ENCODE measurements around the gene CAPZB.
A peak's percentile ranks its signal among the peaks of the same experiment; 100 is the strongest.

Gene CAPZB

DNA sequence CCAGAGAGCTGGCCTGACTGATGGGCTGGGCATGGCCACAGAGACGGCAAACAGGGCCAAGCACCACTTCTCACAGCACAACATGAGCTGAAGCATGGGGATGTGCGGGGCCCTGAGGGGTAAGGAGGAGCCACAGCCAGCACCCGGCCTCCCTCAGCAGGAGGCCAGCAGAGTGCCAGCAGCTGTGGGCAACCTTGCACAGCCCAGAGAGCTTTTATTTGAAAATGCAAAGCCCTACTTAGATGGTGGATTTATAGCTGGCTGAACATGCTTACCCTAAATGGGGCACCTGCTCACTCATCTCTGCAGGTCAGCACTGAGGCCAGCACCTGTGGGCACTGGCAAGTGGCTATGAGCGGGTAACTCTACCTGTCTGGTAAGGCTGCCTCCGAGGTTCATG is 129.1 kb downstream of the CAPZB start:
- Mint-ChIP-seq H3K4me3 (no peak overlapping the region), H3K27ac (no peak overlapping the region), H3K27me3 (no peaks in the 10 kb centered on the region), H3K9me3 (ENCODE audit: low read depth) (no peaks in the 10 kb centered on the region), H3K4me1 (ENCODE audit: low read depth) (peaks cover 21% of the 10 kb centered on the region), H3K36me3 (no peaks in the 10 kb centered on the region)

DNA sequence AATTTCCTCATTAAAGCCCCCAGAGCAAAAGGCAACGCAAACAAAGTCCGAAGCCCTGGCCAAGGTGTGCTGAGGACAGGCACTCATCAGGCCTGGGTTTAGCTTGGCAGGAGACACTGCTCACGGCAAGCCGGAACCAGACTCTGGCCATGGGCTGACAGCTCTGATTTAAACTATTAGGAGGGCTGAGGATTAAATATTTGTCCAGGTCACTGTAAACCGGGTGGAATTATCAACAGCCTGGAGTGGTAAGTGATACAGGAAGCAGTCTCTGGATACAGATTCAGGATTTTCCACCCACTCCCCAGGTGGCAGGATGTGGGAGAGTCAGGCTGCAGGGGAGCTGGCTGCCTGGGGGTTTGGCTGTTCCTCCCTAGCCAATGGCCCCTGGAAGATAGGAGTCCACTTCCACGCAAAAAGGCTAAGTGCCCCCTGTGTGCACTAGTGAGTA is 130.8 kb downstream of the CAPZB start:
- no peaks in the 10 kb centered on the region for H3K9me3 Mint-ChIP-seq (ENCODE audit: low read depth)
- H3K36me3 Mint-ChIP-seq: no peaks in the 10 kb centered on the region
- H3K27ac Mint-ChIP-seq: no peak overlapping the region
- no peak overlapping the region for H3K4me3 Mint-ChIP-seq
- peaks cover 4% of the 10 kb centered on the region for H3K4me1 Mint-ChIP-seq (ENCODE audit: low read depth)
- H3K27me3 Mint-ChIP-seq: no peaks in the 10 kb centered on the region

DNA sequence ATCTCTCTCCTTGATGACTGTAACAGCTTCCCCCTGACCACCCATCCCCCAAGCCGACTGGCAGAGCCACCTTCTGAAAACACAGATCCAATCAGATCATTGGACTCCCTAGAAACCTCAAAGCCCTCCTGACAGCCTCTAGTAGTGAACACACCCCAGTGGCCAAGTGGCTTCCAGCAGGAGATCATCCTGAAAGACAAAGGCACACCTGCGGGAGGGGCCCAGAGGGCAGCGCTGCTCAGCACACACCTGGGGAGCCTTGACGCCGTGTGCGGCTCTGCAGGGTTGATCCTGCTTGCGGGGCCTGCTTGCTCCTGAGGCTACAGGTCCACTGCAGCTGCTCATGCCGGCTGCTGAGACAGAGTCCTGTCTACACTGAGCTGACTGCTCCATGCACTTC is 131.7 kb downstream of the CAPZB start:
- no peak overlapping the region for H3K4me3 Mint-ChIP-seq
- no peaks in the 10 kb centered on the region for H3K9me3 Mint-ChIP-seq (ENCODE audit: low read depth)
- H3K36me3 Mint-ChIP-seq: no peaks in the 10 kb centered on the region
- no peaks in the 10 kb centered on the region for H3K27me3 Mint-ChIP-seq
- H3K27ac Mint-ChIP-seq: peak overlapping the region; percentile 70
- H3K4me1 Mint-ChIP-seq (ENCODE audit: low read depth): peaks cover 2% of the 10 kb centered on the region

DNA sequence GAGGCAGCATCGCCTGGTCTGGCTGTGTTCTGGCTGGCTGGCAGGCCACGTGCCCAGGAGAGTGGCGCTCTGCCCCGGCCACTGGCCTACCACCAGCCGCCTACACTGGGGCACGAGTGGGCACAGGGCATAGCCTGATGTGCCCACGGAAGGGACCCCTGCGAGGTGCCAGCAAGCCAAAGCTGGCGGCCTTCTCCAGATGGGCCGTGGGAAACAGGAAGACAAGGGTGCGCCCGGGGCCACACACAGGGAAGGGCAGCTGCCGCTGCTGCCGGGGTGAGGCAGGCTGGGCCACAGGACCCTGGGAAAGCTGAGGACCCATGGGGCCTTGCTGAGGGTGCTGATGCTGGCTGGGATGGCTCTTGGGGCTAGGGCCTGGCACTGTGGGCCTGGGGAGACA is 132.5 kb downstream of the CAPZB start:
- no peak overlapping the region for H3K27ac Mint-ChIP-seq
- H3K9me3 Mint-ChIP-seq (ENCODE audit: low read depth): no peaks in the 10 kb centered on the region
- no peak overlapping the region for H3K4me3 Mint-ChIP-seq
- H3K27me3 Mint-ChIP-seq: no peaks in the 10 kb centered on the region
- no peaks in the 10 kb centered on the region for H3K36me3 Mint-ChIP-seq
- no peaks in the 10 kb centered on the region for H3K4me1 Mint-ChIP-seq (ENCODE audit: low read depth)

GRCh38 chr1:19351873-19352272 is 133.5 kb downstream of the CAPZB start:
- no peaks in the 10 kb centered on the region for H3K4me1 Mint-ChIP-seq (ENCODE audit: low read depth)
- H3K9me3 Mint-ChIP-seq (ENCODE audit: low read depth): no peaks in the 10 kb centered on the region
- no peaks in the 10 kb centered on the region for H3K27me3 Mint-ChIP-seq
- no peaks in the 10 kb centered on the region for H3K36me3 Mint-ChIP-seq
- H3K27ac Mint-ChIP-seq: peak overlapping the region; percentile 58
- H3K4me3 Mint-ChIP-seq: no peak overlapping the region

DNA sequence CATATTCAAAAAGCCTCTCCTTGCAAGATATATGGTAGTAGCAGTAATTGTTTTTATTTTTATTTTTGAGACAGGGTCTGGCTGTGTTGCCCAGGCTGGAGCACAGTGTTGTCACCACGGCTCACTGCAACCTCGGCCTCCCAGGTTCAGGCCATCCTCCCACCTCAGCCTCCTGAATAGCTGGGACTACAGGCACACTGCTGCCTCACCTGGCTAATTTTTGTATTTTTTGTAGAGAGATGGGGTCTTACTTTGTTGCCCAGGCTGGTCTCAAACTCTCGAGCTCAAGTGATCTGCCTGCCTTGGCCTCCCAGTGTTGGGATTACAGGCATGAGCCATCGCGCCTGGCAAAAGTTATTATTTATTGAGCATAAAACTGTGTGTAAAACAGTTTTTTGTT is 134.8 kb downstream of the CAPZB start:
- H3K27me3 Mint-ChIP-seq: no peaks in the 10 kb centered on the region
- H3K4me1 Mint-ChIP-seq (ENCODE audit: low read depth): no peaks in the 10 kb centered on the region
- H3K27ac Mint-ChIP-seq: no peak overlapping the region
- H3K9me3 Mint-ChIP-seq (ENCODE audit: low read depth): no peaks in the 10 kb centered on the region
- no peak overlapping the region for H3K4me3 Mint-ChIP-seq
- H3K36me3 Mint-ChIP-seq: no peaks in the 10 kb centered on the region

DNA sequence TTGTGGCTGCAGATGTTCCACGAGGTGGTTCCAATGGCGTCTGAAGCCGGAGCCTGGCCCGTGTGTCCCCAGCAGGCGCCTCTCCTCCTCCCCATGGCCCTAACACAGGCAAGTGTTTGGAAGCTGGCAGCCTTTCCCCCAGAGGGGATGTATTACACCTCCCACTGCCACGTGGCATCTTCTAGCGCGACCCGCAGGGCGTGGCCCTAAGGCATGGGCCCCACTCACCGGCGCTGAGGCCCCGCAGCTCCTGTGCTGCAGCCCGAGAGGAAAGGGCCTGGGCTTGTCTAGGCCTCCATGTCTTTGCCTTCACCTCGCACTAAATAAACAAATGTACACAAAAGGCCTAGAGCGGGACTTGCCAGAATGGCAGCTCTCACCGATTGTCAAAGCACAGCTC is 135.3 kb downstream of the CAPZB start:
- Mint-ChIP-seq H3K27me3 (no peaks in the 10 kb centered on the region), H3K9me3 (ENCODE audit: low read depth) (no peaks in the 10 kb centered on the region), H3K36me3 (no peaks in the 10 kb centered on the region), H3K4me3 (no peak overlapping the region), H3K27ac (peak overlapping the region; percentile 50), H3K4me1 (ENCODE audit: low read depth) (no peaks in the 10 kb centered on the region)

- H3K4me1 Mint-ChIP-seq (ENCODE audit: low read depth): no peaks in the 10 kb centered on the region
- H3K27me3 Mint-ChIP-seq: no peaks in the 10 kb centered on the region
- no peak overlapping the region for H3K4me3 Mint-ChIP-seq
- H3K9me3 Mint-ChIP-seq (ENCODE audit: low read depth): no peaks in the 10 kb centered on the region
- H3K27ac Mint-ChIP-seq: peak overlapping the region; percentile 34
- no peaks in the 10 kb centered on the region for H3K36me3 Mint-ChIP-seq
Measured at GRCh38 chr1:19348441-19349198, 136.7 kb downstream of the CAPZB start.

GRCh38 chr1:19347533-19348172 is 137.7 kb downstream of the CAPZB start:
- no peak overlapping the region for H3K27ac Mint-ChIP-seq
- no peaks in the 10 kb centered on the region for H3K27me3 Mint-ChIP-seq
- H3K4me1 Mint-ChIP-seq (ENCODE audit: low read depth): no peaks in the 10 kb centered on the region
- H3K4me3 Mint-ChIP-seq: no peak overlapping the region
- no peaks in the 10 kb centered on the region for H3K9me3 Mint-ChIP-seq (ENCODE audit: low read depth)
- no peaks in the 10 kb centered on the region for H3K36me3 Mint-ChIP-seq

GRCh38 chr1:19346026-19346425 is 139.3 kb downstream of the CAPZB start:
- H3K4me1 Mint-ChIP-seq (ENCODE audit: low read depth): peaks cover 4% of the 10 kb centered on the region
- no peak overlapping the region for H3K27ac Mint-ChIP-seq
- H3K4me3 Mint-ChIP-seq: no peak overlapping the region
- no peaks in the 10 kb centered on the region for H3K9me3 Mint-ChIP-seq (ENCODE audit: low read depth)
- H3K27me3 Mint-ChIP-seq: no peaks in the 10 kb centered on the region
- H3K36me3 Mint-ChIP-seq: no peaks in the 10 kb centered on the region

- Mint-ChIP-seq H3K4me3 (no peak overlapping the region), H3K4me1 (ENCODE audit: low read depth) (peaks cover 4% of the 10 kb centered on the region), H3K9me3 (ENCODE audit: low read depth) (no peaks in the 10 kb centered on the region), H3K27ac (no peak overlapping the region), H3K27me3 (no peaks in the 10 kb centered on the region), H3K36me3 (no peaks in the 10 kb centered on the region)
Measured at GRCh38 chr1:19345391-19345790, 139.9 kb downstream of the CAPZB start.

DNA sequence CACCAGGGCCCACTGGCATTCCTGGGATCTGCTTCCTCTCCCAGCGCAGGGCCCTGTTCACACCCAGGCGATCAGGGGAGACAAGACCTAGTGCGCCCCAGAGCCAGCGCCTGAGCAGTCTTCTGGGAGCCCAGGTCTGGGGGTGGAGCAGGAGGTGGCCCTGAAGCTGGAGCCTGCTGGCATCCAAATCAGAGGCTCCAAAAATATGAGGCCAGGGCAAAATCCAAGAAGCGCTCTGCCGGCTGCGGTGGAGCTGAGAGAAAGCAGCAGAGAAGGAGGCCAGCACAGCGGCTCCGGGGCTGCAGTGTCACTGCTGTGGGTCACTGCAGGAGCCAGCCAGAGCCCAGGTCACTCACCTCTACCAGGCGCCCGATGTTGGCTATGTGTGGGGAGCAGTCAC is 140.5 kb downstream of the CAPZB start:
- no peak overlapping the region for H3K4me3 Mint-ChIP-seq
- H3K27me3 Mint-ChIP-seq: no peaks in the 10 kb centered on the region
- H3K9me3 Mint-ChIP-seq (ENCODE audit: low read depth): no peaks in the 10 kb centered on the region
- peaks cover 4% of the 10 kb centered on the region for H3K4me1 Mint-ChIP-seq (ENCODE audit: low read depth)
- no peaks in the 10 kb centered on the region for H3K36me3 Mint-ChIP-seq
- H3K27ac Mint-ChIP-seq: peak overlapping the region; percentile 10

DNA sequence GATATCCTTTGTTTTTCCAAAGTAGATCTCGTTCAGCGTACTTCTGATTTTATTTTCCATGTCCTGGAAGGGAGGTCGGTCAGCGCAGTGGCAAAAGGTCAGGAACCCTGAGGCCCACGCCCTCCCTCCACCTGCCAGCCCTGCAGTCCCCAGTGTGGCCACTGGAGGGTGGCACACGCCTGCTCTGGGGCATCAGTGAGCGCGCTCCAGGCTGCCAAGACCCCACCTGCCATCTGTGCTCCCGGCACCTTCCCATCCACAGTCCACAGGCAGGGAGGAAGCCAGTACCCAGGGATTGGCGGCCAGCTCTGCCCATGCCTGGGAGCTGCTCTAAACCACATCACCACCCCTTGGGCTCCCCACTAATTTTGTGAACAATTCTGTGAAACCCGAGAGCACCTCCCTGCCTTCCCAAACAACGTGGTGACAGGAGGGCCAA is 140.9 kb downstream of the CAPZB start:
- no peaks in the 10 kb centered on the region for H3K27me3 Mint-ChIP-seq
- H3K9me3 Mint-ChIP-seq (ENCODE audit: low read depth): no peaks in the 10 kb centered on the region
- H3K36me3 Mint-ChIP-seq: no peaks in the 10 kb centered on the region
- peak overlapping the region; percentile 10 for H3K27ac Mint-ChIP-seq
- peaks cover 4% of the 10 kb centered on the region for H3K4me1 Mint-ChIP-seq (ENCODE audit: low read depth)
- H3K4me3 Mint-ChIP-seq: no peak overlapping the region

- H3K36me3 Mint-ChIP-seq: no peaks in the 10 kb centered on the region
- H3K4me1 Mint-ChIP-seq (ENCODE audit: low read depth): peaks cover 4% of the 10 kb centered on the region
Measured at GRCh38 chr1:19343617-19344350, 141.6 kb downstream of the CAPZB start.

DNA sequence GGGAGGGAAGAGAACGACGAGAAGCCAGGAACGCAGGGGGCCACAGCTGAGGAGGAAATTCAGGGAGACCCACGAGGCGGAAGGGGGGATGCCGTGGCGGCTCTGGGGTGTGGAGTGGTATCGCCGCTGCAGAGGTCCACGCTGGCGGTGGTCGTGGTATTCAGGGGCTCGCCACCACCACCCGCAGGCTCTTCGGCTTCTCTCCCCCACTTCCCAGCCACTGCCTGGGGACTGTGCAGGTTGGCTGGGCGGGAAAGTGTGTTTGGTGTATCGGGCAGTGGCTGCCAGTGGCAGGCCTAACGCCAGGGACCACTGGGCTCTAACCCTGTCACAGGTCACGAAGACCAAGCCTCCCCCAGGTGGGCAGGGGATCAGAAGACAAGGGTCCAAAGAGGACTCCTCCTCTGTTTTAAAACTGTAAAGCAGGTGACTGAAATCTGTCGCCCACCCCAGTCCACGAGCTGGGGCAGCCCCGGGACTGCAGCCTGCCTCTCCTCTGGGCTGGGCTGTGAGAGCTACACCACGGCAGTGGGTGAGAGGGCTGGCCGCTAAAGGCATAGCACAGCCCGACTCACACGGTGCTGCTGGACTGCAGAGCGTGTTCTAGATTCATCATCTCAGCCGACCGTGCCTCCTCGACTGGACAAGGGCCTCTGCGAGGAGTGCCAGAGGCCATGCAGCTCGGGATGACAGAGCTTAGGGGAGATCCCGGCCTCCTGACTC is 142.3 kb downstream of the CAPZB start:
- peaks cover 4% of the 10 kb centered on the region for H3K4me1 Mint-ChIP-seq (ENCODE audit: low read depth)
- H3K27me3 Mint-ChIP-seq: no peaks in the 10 kb centered on the region
- no peak overlapping the region for H3K27ac Mint-ChIP-seq
- no peak overlapping the region for H3K4me3 Mint-ChIP-seq
- no peaks in the 10 kb centered on the region for H3K36me3 Mint-ChIP-seq
- H3K9me3 Mint-ChIP-seq (ENCODE audit: low read depth): no peaks in the 10 kb centered on the region

More at GRCh38 chr1:19343617-19344350, 141.6 kb downstream of the CAPZB start:
- H3K4me3 Mint-ChIP-seq: no peak overlapping the region
- no peak overlapping the region for H3K27ac Mint-ChIP-seq
- H3K9me3 Mint-ChIP-seq (ENCODE audit: low read depth): no peaks in the 10 kb centered on the region
- H3K27me3 Mint-ChIP-seq: no peaks in the 10 kb centered on the region

Data from activated naive CD8-positive, alpha-beta T cell (primary cell).